ENCODE measurements around the gene NFE2. TPM values are rescaled to one million over a fixed set of nuclear protein-coding genes. Genes with fewer than 3 reads are reported as not detected.

NFE2 gene
- total and polyA plus RNA-seq, 2 of the 8 experiments (the other 6 are each of a cell fraction or from before 2014, with no cell fraction given) = 2.0 to 6.1 TPM

- TF ChIP-seq KDM5A (IDR thresholded peaks at IDR 0.05; ENCODE audit: low read length) = no peak
- no peak for TF ChIP-seq KDM1A (IDR thresholded peaks at IDR 0.05; ENCODE audit: borderline replicate concordance, low read length)
- TF ChIP-seq RXRA (IDR thresholded peaks at IDR 0.05; ENCODE audit: insufficient read depth, low read depth, low read length) = no peak
- no peak for TF ChIP-seq CREB1 (IDR thresholded peaks at IDR 0.05)
These were observed 40.8 kb upstream of the NFE2 start (continued) for GRCh38 chr12:54341378-54342300.

Data from H1 (cell line).